GM12873 (cell line): Measurements from ENCODE around the gene LGALS4.

Source experiments
- TF ChIP-seq, protein P1 (sequence below): IDR thresholded peaks from 2 replicates; pipeline ENCODE4 v1.5.1; 2012; ENCODE audit warnings: low read depth, mild to moderate bottlenecking, moderate library complexity, low read length, control low read depth; ENCODE audit not compliant: insufficient read depth; ENCODE audit errors: missing control alignments

LGALS4 gene

DNA sequence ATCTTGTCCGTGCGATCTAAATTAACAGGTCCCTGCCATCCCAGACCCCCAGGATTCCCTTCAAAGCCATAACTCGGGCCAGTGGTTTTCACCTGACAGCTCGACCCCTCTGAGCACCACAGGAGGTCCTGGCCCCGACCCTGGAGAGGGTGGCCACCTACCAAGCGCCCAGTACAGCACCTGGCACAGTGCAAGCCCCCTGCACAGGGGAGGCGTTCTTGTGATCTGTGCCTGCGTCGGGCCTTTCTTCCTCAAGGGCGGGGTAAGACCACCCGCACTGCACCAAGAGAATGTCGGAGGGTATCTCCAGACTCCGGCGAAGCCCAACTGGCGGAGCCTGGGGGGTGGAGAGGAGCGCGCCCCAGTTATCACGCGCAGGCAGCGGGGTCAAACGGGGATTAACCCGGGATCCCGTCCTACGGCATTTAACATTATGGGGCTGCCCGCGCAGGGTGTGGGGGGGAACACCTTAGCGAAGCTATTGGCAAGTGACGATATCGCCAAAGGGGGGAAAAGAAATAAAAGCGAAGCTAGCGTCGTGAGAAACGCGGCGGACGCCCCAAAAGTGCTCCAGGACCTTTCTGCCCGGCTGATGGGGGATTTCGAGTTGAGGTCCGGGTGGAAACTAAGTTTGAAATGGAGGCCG is 38.4 kb upstream of the LGALS4 start:
- TF ChIP-seq, protein P1, sequence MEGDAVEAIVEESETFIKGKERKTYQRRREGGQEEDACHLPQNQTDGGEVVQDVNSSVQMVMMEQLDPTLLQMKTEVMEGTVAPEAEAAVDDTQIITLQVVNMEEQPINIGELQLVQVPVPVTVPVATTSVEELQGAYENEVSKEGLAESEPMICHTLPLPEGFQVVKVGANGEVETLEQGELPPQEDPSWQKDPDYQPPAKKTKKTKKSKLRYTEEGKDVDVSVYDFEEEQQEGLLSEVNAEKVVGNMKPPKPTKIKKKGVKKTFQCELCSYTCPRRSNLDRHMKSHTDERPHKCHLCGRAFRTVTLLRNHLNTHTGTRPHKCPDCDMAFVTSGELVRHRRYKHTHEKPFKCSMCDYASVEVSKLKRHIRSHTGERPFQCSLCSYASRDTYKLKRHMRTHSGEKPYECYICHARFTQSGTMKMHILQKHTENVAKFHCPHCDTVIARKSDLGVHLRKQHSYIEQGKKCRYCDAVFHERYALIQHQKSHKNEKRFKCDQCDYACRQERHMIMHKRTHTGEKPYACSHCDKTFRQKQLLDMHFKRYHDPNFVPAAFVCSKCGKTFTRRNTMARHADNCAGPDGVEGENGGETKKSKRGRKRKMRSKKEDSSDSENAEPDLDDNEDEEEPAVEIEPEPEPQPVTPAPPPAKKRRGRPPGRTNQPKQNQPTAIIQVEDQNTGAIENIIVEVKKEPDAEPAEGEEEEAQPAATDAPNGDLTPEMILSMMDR, result no peak

DNA sequence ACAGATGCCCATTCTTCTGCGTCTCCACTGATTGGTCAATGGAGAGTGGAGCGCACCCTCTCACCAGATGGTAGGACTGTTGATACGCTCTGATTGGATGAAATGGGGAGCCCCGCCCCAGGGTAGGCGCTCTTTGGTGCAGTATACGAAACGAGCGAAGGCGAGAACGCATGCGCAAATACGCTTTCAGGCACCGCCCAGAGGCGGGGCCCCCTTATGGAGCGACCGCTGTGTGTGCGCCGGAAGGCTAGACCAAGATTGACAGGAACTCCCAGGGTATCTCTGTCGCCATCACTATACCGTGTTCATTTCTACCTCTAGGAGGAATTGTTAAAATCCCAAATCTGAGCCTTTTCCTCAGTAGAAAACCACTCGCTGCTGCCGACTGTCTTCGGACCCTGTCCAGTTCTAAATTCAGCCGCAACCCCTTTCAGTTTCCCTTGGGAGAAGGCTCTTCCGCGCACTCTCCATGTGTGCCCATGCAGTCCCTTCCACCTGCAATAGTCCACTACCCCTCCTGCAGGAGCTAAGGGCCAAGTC is 37.8 kb upstream of the LGALS4 start:
- TF ChIP-seq, protein P1, result no peak

DNA sequence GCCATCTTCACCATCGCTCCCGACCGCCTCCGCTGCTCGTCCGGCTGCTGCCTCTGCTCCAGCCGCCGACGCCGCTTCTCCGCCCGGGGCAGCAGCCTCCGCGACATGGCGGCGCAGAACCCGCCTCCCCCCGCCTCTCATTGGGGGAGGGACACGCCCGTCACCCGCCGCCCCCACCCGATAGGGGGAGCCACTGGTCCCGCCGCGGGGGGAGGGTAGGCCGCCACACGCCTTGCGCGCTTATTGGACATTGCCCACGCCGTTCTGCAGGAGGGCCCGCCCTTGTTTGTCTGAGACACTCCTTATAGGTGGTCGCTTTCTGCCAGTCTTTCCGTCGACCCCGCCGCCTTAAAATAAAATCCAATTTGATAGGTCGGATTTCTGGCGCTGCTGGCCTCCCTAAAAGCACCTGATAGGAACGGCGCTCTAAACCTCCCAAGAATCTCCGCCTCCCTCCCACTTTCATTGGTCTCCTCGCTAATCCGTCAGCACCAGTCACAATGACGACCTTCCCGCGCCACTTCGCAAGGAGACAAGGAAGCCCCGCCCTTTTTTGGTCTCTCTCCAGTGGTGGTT is 37.2 kb upstream of the LGALS4 start, which contains the start of gene HNRNPL:
Gene HNRNPL, minus strand, starts transcription at position 127 of the 576 bp plus-strand sequence. Its CDS starts 20 bp downstream, at position 107.
- TF ChIP-seq, protein P1, result peak; percentile 42

DNA sequence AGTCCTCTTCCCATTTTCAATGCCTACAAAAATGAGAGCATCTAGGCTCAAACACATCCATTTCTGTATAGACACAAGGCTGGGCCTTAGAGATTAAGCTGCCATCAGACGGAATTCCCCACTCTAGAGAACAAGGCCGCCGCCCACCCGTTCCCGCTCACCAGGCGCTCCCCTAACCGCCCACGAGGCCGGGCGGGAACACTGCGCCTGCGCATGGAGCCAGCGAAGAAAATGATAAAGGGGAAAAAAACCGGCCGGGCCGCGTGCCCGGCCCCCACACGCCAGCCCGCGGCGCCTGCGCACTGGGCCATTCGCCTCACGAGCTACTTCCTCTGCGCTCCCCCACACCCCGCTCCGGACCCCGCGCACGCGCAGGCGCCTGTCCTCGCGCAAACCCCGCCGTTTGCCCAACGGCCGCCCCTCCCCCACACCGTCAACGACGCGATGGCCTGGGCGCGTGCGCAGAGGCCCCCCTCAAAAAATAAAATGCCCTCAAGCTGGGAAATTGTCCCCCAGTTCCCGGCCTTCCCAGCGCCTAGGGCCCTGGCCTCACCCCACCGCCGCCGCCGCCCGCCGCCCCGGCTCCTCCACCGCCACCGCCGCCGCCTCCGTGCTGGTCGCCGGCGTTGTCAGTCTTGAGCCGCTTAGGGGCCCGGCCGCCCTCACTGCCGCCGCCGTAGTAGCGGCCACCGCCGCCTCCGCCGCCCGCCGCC is 36.6 kb upstream of the LGALS4 start:
- TF ChIP-seq, protein P1, result no peak

DNA sequence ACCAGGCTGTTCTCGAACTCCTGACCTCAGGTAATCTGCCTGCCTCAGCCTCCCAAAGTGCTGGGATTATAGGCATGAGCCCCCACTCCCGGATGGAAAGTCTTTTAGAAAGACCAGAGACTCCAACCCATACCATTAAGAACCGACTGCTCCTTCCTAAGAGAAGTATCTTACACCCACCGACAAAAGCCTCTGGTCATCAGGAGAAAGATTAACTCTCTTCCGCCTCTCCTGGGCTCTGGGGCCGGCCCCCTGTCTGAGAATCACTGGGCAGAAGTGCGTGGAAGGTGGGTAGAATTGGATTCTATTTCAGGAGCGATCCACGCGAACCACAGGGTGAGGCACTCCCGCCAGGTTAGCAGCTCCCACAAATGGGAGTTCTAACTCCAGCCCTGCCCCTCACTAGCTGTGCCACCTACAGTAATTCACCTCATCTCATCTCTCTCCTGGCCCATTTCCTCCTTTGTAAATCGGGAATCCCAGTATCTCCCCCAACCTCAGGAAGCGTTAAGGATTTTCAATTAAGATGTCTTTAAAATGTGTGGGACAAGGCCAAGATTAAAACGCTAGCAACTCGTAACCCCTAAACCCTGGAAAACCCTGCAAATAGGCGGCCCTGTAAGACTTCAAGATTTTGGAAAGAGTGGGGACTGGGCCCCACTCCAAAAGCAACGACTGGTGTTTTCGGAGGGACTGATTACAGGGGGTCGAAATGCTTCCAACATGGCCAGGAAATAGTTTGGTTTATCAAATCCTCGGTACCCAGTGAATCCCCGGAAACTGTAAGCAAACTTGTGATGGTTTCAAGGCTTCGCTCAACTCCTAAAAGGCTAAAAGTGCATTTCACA is 35.8 kb upstream of the LGALS4 start:
- TF ChIP-seq, protein P1, result no peak

DNA sequence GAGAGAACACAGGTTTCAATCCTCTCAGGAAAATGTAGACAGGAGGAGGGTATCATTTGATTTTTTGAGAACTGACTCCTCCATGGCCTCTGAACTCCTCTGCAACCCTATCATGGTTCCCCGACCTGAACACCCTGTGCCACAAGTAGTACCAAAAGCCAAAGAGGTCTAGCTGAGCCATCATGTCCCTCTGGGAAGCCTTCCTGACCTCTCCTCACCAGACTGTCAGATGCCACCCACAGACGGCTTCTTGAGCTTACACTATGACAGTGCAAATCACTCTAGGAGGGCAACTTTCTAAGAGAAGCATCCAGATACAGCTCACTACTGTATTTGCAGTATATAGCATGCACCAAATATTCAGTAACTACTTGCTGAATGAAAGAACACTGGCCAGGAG is 33.4 kb upstream of the LGALS4 start:
- TF ChIP-seq, protein P1, result no peak
